Liver (tissue), 3 donors: ENCODE results near the gene TRPM8.

ENCODE experiments used
- CTCF ChIP-seq: fragments of 150-350 bp; IDR thresholded peaks from 2 replicates; pipeline ENCODE4 v1.5.1; 2017; ENCODE audit warnings: improper control_type of control experiment, low read depth, low read length; ENCODE audit not compliant: missing input control
- EGR1 ChIP-seq, 2 donors: IDR thresholded peaks; 2 replicates each; pipeline ENCODE4 v1.6.1; 2016 to 2018; ENCODE audit warnings: antibody characterized with exemption in 2 of 2, low read depth in 2 of 2
- GABPA ChIP-seq, 2 donors: IDR thresholded peaks in 1 of 2; conservative IDR thresholded peaks in 1 of 2; 2 replicates each; pipeline ENCODE4 v1.6.1; 2016; ENCODE audit warnings: antibody characterized with exemption in 2 of 2, mild to moderate bottlenecking in 1 of 2, moderate library complexity in 1 of 2
- RAD21 ChIP-seq, 2 donors: IDR thresholded peaks; 2 replicates each; pipeline ENCODE4 v1.6.1; 2016; ENCODE audit warnings: antibody characterized with exemption in 2 of 2, mild to moderate bottlenecking in 2 of 2
- REST ChIP-seq: IDR thresholded peaks from 2 replicates; pipeline ENCODE4 v1.6.1; 2016; ENCODE audit warnings: antibody characterized with exemption, mild to moderate bottlenecking
- SP1 ChIP-seq: IDR thresholded peaks from 2 replicates; pipeline ENCODE4 v1.6.1; 2018; ENCODE audit warnings: antibody characterized with exemption, mild to moderate bottlenecking
- TAF1 ChIP-seq: conservative IDR thresholded peaks from 2 replicates; pipeline ENCODE4 v1.6.1; 2016; ENCODE audit warnings: antibody characterized with exemption, mild to moderate bottlenecking
- TF ChIP-seq, protein P1 (sequence below): IDR thresholded peaks from 2 replicates; pipeline ENCODE4 v1.6.1; 2016; ENCODE audit warnings: antibody characterized with exemption
- donor health status: healthy.
- donor health status: healthy.

DNA sequence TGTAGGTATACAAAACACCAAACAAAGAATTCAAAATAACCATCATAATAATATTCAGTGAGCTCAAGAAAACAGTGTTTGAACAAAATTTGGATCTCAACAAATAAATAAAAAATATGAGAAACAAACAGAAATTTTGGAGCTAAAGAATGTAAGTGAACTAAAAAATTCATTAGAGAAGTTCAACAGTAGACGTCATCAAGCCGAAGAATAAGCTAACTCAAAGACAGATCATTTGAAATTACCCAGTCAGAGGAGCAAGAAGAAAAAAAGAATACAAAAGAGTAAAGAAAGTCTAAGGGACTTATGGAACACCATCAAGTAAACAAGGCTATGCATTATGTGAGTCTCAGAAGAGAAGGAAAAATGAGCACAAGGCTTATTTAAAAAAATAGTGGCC lies 116.7 kb downstream of the TRPM8 start:
- TF ChIP-seq GABPA (IDR thresholded peaks at IDR 0.05 in 1 of 2, conservative IDR thresholded peaks at IDR 0.05 in 1 of 2) (no peak), CTCF (no peak), EGR1 (IDR thresholded peaks at IDR 0.05; ENCODE audit: low read depth in 2 of 2) (no peak), SP1 (no peak), RAD21 (IDR thresholded peaks at IDR 0.05) (no peak), TAF1 (no peak), REST (no peak)
- TF ChIP-seq, protein P1, sequence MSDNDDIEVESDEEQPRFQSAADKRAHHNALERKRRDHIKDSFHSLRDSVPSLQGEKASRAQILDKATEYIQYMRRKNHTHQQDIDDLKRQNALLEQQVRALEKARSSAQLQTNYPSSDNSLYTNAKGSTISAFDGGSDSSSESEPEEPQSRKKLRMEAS: no peak
